Naive thymus-derived CD8-positive, alpha-beta T cell (primary cell): ENCODE results near the gene PAPSS2. TPM values are rescaled to one million over a fixed set of nuclear protein-coding genes. Genes with fewer than 3 reads are reported as not detected.
A peak's percentile ranks its signal among the peaks of the same experiment; 100 is the strongest.

Source experiments
- ATAC-seq, 2 donors: fragments of 150-1000 bp; cut with Tn5 transposase in 1 of 2; sonication (Bioruptor Pico), chemical (Tn5 transposase) in 1 of 2; 1 replicate in 1 of 2; 2 replicates in 1 of 2; pipeline ENCODE4 v1.10.0; 2021; ENCODE audit warnings: mild to moderate bottlenecking in 2 of 2, moderate library complexity in 2 of 2
- POLR2A ChIA-PET: fragments of 350-600 bp; sonication (Branson Sonifier 250); formaldehyde crosslinking; loops from one replicate; lab custom pipeline; 2021; ENCODE audit warnings: antibody characterized with exemption; lab: Charles Lee
- DNase-seq, 10 donors: peaks; one replicate each; pipeline versions ENCODE4 v3.0.0 to v3.0.0-alpha.2; 2020 to 2022
- H3K27ac Mint-ChIP-seq, 10 donors: one replicate each; pipeline ENCODE4 v1.8.0; 2020 to 2022; ENCODE audit warnings: mild to moderate bottlenecking in 10 of 10, mixed read lengths in 10 of 10, moderate library complexity in 4 of 10, inconsistent platforms in 1 of 10
- H3K27me3 Mint-ChIP-seq, 5 donors: one replicate each; pipeline ENCODE4 v1.8.0; 2021 to 2022; ENCODE audit warnings: mixed read lengths in 5 of 5
- H3K36me3 Mint-ChIP-seq, 3 donors: one replicate each; pipeline ENCODE4 v1.8.0; 2020 to 2022; ENCODE audit warnings: mixed read lengths in 3 of 3, mild to moderate bottlenecking in 2 of 3, inconsistent platforms in 1 of 3
- H3K4me1 Mint-ChIP-seq, 4 donors: one replicate each; pipeline ENCODE4 v1.8.0; 2021 to 2022; ENCODE audit warnings: mixed read lengths in 4 of 4
- H3K4me3 Mint-ChIP-seq, 10 donors: one replicate each; pipeline ENCODE4 v1.8.0; 2020 to 2022; ENCODE audit warnings: mild to moderate bottlenecking in 10 of 10, mixed read lengths in 10 of 10, moderate library complexity in 6 of 10, inconsistent platforms in 1 of 10
- H3K9me3 Mint-ChIP-seq, 9 donors: one replicate each; pipeline ENCODE4 v1.8.0; 2020 to 2022; ENCODE audit warnings: mixed read lengths in 9 of 9, mild to moderate bottlenecking in 3 of 9, inconsistent platforms in 1 of 9, moderate library complexity in 1 of 9
- polyA plus RNA-seq, 3 donors: library from polyadenylated mRNA; unstranded; fragments of 300-500 nt; fragmentation: Illumina TruSeq; gene quantifications; one replicate each; pipeline ENCODE4 v1.2.3, GENCODE V29; 2021
- total RNA-seq, 8 experiments: library from RNA in 2 of 8; stranded (reverse) in 2 of 8; gene quantifications; one replicate each; pipeline ENCODE4 v1.2.3 and lab custom pipeline; 2021 to 2026

PAPSS2 gene
- total and polyA plus RNA-seq, 5 experiments from 2014 or later: 0.05 to 0.70 (median 0.08) TPM; not detected in 2

DNA sequence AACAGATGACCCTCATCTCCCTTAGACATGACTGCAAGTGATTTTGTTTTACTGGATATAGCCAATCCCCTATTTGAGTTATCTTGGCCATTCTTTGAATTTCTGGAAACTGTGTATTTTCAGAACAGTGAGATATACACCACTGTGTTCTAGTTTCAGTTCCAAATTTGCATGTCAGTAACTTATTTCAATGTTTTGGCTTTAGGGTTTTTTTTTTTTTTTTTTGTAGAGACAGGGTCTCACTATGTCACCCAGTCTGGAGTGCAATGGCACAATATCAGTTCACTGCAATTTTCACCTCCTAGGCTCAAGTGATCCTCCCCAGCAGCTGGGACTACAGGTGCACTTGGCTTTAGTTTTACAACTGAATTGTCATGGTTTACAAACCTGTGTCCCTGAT is 91.1 kb downstream of the PAPSS2 start:
- Mint-ChIP-seq H3K9me3 (peaks cover 0 to 4% (median 0%) of the 10 kb centered on the region in 9 donors), H3K27ac (peak overlapping the region in 6 of 10 donors; percentile 20 to 84 (median 52))

DNA sequence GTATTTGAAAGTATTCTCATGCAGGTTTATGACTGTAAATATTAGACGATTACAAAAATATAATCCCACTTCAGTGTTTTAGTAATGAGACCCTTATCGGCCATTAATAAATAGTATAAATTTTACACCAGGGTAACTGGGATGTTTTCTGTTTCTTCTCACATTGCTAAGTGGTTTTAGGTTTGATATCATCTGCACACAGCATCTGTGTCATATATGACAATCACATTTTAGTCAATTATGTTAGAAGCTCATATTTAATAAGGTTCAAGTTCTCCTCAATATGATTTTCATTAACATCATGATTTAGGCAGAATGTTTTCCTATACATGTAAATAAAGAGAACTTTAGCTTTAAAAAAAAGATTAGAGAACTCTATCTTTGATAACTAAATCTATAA is 91.6 kb downstream of the PAPSS2 start:
- peaks cover 0 to 40% (median 11%) of the 10 kb centered on the region in 3 donors for H3K36me3 Mint-ChIP-seq
- no peak overlapping the region for H3K27ac Mint-ChIP-seq
- POLR2A ChIA-PET: no interaction called here
- ATAC-seq (no peak), DNase-seq (no peak)
- H3K4me3 Mint-ChIP-seq: no peak overlapping the region
- H3K27me3 Mint-ChIP-seq: no peaks in the 10 kb centered on the region
- H3K4me1 Mint-ChIP-seq: peaks cover 0 to 7% (median 2%) of the 10 kb centered on the region in 4 donors
- H3K9me3 Mint-ChIP-seq: peaks cover 0 to 4% (median 0%) of the 10 kb centered on the region in 9 donors

More for the DNA sequence above, 91.1 kb downstream of the PAPSS2 start:
- Mint-ChIP-seq H3K4me1 (peaks cover 0 to 7% (median 2%) of the 10 kb centered on the region in 4 donors), H3K27me3 (no peaks in the 10 kb centered on the region), H3K36me3 (peaks cover 0 to 35% (median 11%) of the 10 kb centered on the region in 3 donors), H3K4me3 (no peak overlapping the region)
- DNase-seq: no peak
- no peak for ATAC-seq
- POLR2A ChIA-PET: no interaction called here

DNA sequence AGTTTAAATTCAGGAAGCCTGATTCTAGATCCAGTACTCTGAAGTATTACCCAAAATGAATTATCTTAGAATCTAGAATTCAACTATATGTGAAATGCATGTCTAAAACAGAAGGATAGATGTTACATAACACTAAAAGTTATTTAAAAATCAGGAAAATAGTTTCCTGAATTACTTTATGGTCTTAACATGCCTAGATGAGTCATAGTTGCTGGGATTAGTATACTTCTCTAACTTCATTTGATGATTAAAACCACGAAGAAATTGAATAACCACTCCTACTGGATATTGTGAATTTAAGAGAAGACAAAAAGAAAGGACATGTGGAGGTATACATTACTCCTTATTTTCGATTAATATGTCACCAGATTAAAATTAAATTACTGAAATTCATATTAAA is 92.9 kb downstream of the PAPSS2 start:
- POLR2A ChIA-PET: no interaction called here
- Mint-ChIP-seq H3K27ac (peak overlapping the region in 2 of 10 donors; percentile 3 to 19), H3K27me3 (no peaks in the 10 kb centered on the region), H3K36me3 (peaks cover 0 to 49% (median 13%) of the 10 kb centered on the region in 3 donors), H3K9me3 (peaks cover 0 to 4% (median 0%) of the 10 kb centered on the region in 9 donors), H3K4me1 (peaks cover 0 to 7% (median 2%) of the 10 kb centered on the region in 4 donors), H3K4me3 (no peak overlapping the region)
- DNase-seq (no peak), ATAC-seq (no peak)

DNA sequence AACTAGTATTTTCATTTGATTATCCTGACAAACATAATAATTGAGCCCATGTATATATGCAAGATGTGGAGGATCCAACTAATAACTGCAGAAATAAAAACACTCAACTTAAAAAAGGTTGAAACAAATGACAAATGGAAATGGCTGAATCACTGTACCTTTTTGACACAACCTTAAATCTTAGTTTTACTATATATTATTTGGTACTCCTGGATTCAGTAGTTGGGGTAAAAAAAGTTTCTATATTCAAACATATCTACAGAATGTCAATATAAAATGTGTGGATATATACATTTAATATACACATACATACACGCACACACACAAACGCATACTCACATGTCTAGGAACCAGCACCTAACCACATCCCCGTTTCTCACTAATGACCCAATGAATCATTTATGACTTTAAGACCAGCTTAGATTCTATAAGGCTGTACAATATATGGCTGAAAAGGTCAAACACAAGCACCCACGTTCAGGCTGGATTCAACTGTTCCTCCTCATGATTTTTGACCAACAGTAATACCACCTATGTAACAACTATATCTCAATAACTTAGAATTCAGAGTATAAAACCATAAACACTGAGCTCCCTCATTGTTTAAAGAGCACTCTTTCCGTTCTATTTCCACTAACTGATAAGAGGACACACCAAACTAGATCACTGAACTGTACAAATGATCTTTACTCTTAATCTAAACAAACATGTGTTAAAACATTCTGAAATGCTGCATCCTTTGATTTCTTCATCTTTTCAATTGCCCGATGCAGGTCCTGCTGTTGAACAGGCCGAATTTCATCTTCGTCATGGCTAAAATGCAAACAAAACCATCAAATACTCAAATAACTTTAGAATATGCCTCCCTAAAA is 94.6 kb downstream of the PAPSS2 start:
- DNase-seq (no peak), ATAC-seq (no peak)
- H3K27me3 Mint-ChIP-seq: no peaks in the 10 kb centered on the region
- H3K4me3 Mint-ChIP-seq: no peak overlapping the region
- POLR2A ChIA-PET: no interaction called here
- peaks cover 0 to 58% (median 13%) of the 10 kb centered on the region in 3 donors for H3K36me3 Mint-ChIP-seq
- H3K4me1 Mint-ChIP-seq: peaks cover 0 to 6% (median 2%) of the 10 kb centered on the region in 4 donors
- H3K27ac Mint-ChIP-seq: peak overlapping the region in 1 of 10 donors; percentile 22
- H3K9me3 Mint-ChIP-seq: peaks cover 0 to 1% (median 0%) of the 10 kb centered on the region in 9 donors

DNA sequence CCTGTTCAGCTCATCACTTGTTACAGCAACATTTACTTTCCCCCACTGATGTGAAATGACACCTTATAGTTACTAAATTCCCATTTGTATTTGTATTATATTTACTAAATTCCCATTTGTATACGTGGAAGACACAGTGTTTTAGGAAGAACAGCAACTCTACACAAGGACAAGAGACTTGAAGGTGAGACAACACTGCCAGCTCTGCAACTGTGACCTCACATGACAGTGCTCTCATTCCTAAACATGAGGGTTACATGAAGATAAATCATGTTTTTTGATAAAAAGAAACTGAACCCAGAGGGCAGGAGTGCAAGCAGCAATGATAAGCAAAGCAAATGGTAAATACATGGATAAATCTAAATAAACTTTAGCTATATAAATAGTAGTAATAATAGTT is 98.0 kb downstream of the PAPSS2 start:
- H3K9me3 Mint-ChIP-seq: no peaks in the 10 kb centered on the region
- POLR2A ChIA-PET: no interaction called here
- H3K4me1 Mint-ChIP-seq: peaks cover 2 to 8% (median 4%) of the 10 kb centered on the region in 4 donors
- H3K27ac Mint-ChIP-seq: peak overlapping the region in 1 of 10 donors; percentile 32
- ATAC-seq: no peak
- no peak overlapping the region for H3K4me3 Mint-ChIP-seq
- peaks cover 0 to 75% (median 13%) of the 10 kb centered on the region in 3 donors for H3K36me3 Mint-ChIP-seq
- H3K27me3 Mint-ChIP-seq: no peaks in the 10 kb centered on the region
- DNase-seq: no peak

DNA sequence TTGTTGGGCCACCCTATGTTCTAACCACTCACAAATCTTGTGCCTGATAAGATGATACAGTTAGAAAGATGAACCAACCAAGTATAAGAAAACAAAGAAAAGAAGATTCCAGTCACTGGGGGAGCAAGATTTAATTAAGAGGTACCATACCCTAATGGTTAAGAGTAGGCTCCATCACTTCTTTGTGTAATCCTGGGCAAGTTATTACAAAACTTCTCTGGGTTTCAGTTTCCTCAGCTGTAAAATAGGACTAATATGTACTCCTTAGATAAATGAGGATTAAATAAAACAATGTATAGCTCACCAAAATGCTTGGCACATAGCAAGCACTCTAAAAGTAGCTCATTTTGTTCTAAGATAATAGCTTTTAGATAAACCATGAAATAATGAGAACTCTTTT is 99.9 kb downstream of the PAPSS2 start:
- ATAC-seq (no peak), DNase-seq (no peak)
- Mint-ChIP-seq H3K36me3 (peaks cover 0 to 74% (median 5%) of the 10 kb centered on the region in 3 donors), H3K27me3 (no peaks in the 10 kb centered on the region), H3K4me1 (peaks cover under 1 to 8% (median 3%) of the 10 kb centered on the region in 4 donors), H3K4me3 (no peak overlapping the region), H3K9me3 (no peaks in the 10 kb centered on the region), H3K27ac (peak overlapping the region in 3 of 10 donors; percentile 19 to 27 (median 23))
- POLR2A ChIA-PET: no interaction called here

DNA sequence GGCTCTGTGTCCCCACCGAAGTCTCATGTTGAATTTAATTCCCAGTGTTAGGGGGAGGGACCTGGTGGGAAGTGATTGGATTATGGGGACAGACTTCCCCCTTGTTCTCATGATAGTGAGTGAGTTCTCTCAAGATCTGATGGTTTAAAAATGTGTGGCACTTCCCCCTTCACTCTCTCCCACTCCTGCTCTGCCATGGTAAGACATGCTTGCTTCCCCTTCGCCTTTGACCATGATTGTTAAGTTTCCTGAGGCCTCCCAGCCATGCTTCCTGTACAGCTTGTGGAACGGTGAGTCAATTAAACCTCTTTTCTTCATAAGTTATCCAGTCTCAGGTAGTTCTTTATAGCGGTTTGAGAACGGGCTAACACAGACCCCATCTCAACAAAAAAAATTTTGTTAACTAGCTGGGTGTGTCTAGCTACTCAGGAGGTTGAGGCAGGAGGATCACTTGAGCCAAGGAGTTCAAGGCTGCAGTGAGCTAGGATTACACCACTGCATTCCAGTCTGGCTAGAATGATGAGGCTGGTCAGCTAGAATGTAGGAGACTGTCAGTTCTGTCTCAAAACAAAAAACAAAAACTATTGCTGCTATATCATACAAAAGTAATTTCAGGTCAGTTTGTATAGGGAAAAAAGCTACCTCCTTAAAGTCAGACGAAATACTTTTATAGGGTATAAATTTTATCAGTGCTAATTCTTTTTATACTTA is 100.7 kb downstream of the PAPSS2 start:
- DNase-seq (no peak), ATAC-seq (no peak)
- Mint-ChIP-seq H3K36me3 (peaks cover 0 to 74% (median 7%) of the 10 kb centered on the region in 3 donors), H3K4me1 (peaks cover 2 to 8% (median 4%) of the 10 kb centered on the region in 4 donors), H3K27ac (peak overlapping the region in 4 of 10 donors; percentile 9 to 65 (median 50)), H3K9me3 (no peaks in the 10 kb centered on the region), H3K27me3 (no peaks in the 10 kb centered on the region), H3K4me3 (no peak overlapping the region)
- POLR2A ChIA-PET: interaction anchor here (0.6 kb wide), 1 partner anchor 26 kb away, joined by 4 read pairs; no protein-coding TSS in a partner anchor

DNA sequence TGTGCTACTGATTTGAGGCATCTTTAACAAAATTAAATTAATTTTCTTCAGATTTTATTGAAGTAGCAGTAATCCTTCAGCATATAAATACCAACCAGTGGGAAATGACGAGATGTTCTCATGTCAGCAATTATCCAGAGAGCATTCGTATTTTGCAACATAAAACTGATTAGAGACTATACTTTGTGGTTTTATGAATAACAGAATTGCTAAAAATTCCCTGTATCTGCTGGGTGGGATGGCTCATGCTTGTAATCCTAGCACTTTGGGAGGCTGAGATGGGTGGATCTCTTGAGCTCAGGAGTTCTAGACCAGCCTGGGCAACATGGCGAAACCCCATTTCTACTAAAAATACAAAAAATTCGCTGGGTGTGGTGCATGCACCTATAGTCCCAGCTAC is 101.5 kb downstream of the PAPSS2 start:
- ATAC-seq: no peak
- H3K4me1 Mint-ChIP-seq: peaks cover 2 to 8% (median 4%) of the 10 kb centered on the region in 4 donors
- H3K4me3 Mint-ChIP-seq: no peak overlapping the region
- no peak for DNase-seq
- no peaks in the 10 kb centered on the region for H3K9me3 Mint-ChIP-seq
- POLR2A ChIA-PET: no interaction called here
- no peak overlapping the region for H3K27ac Mint-ChIP-seq
- no peaks in the 10 kb centered on the region for H3K27me3 Mint-ChIP-seq
- peaks cover 0 to 74% (median 11%) of the 10 kb centered on the region in 3 donors for H3K36me3 Mint-ChIP-seq

DNA sequence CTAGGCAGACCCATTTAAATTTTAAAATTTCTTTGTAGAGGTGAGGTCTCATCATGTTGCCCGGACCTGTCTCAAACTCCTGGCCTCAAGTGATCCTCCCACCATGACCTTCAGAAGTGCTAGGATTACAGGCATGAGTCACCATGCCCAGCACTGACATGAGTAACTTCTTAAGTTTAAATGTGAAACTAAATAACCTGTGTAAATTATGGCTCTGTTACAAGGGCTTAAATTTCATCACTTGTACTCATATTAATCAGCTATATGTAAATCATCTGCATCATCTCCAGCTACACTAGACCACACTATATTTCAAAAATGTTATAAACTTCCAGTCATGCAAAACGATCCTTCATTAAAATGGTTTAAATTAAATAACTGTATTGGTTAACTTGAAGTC is 102.2 kb downstream of the PAPSS2 start:
- Mint-ChIP-seq H3K4me3 (no peak overlapping the region), H3K36me3 (peaks cover 0 to 76% (median 9%) of the 10 kb centered on the region in 3 donors), H3K4me1 (peaks cover 2 to 8% (median 4%) of the 10 kb centered on the region in 4 donors), H3K9me3 (no peaks in the 10 kb centered on the region), H3K27me3 (no peaks in the 10 kb centered on the region), H3K27ac (peak overlapping the region in 3 of 10 donors; percentile 11 to 49 (median 21))
- DNase-seq (no peak), ATAC-seq (no peak)
- POLR2A ChIA-PET: no interaction called here

DNA sequence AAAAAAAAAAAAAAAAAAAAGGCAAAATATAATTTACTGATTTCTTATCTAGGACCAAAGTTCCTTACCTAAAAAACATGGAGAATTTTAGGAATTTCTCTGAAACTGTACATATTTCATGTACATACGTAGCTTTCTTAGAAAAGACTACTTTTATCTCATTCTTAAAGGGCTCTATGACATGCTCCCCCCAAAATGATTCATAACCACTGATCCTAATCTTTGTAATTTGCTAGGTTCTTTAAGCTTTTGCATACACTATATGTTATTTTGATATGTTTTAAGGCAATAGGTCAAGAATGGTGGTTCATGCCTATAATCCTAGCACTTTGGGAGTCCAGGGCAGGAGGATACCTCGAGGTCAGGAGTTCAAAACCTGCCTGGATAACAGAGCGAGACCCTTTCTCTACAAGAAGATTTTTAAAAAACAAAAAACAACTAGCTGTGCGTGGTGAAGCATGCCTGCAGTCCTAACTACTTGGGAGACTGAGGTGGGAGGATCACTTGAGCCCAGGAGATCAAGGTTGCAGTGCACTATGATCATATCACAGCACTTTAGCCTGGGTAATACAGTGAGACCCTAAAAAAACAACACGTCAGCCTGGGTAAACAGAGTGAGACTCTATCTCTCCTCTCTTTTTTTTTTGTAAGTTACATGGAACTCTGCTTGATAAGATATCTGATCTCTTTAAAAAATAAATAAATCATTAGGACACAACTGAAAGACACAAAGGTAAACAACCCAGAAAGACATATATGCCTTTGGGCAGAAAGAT is 103.6 kb downstream of the PAPSS2 start:
- H3K4me3 Mint-ChIP-seq: no peak overlapping the region
- no peaks in the 10 kb centered on the region for H3K9me3 Mint-ChIP-seq
- H3K27ac Mint-ChIP-seq: peak overlapping the region in 2 of 10 donors; percentile 15 to 39
- peaks cover 2 to 8% (median 4%) of the 10 kb centered on the region in 4 donors for H3K4me1 Mint-ChIP-seq
- DNase-seq (no peak), ATAC-seq (no peak)
- POLR2A ChIA-PET: interaction anchor here (0.6 to 0.7 kb wide), 3 partner anchors 12 to 1992 kb away, joined by 4 to 5 read pairs (median 5); no protein-coding TSS in a partner anchor
- peaks cover 0 to 80% (median 12%) of the 10 kb centered on the region in 3 donors for H3K36me3 Mint-ChIP-seq
- no peaks in the 10 kb centered on the region for H3K27me3 Mint-ChIP-seq

DNA sequence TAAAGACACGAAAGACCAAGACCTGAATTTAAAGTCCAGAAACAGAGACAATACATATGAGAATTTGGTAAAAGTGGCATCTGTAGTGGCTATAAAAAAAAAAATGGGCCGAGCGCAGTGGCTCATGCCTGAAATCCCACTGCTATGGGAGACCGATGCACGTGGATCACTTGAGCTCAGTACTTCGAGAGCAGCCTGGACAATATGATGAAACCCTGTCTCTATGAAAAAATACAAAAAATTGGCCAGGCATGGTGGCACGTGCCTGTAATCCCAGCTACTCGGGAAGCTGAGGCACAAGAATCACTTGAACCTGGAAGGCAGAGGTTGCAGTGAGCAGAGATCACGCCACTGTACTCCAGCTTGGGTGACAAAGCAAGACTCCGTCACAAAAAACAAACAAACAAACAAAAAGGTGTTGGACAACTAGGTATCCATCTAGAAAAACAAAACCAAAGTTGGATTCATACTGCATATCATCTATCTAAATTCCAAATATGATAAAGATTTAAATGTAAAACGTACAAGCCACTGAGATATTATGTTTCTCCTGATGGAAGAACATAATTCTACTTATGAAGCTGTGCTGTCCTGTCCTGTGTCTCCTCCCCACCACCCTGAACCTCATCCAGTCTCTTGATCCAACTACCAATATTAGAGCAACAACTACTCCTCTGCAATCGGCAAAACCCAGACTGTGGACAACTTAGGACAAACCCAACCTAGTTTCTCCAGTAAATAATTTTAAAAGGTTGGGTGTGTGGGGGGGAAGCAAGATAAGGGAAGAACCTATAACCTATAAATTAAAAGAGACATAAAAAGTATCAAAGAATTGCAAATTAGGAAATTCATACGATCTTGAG is 104.6 kb downstream of the PAPSS2 start:
- Mint-ChIP-seq H3K4me1 (peaks cover 2 to 8% (median 4%) of the 10 kb centered on the region in 4 donors), H3K27ac (peak overlapping the region in 2 of 10 donors; percentile 22 to 39), H3K27me3 (no peaks in the 10 kb centered on the region), H3K4me3 (no peak overlapping the region), H3K36me3 (peaks cover 0 to 80% (median 16%) of the 10 kb centered on the region in 3 donors), H3K9me3 (no peaks in the 10 kb centered on the region)
- DNase-seq (no peak), ATAC-seq (no peak)
- POLR2A ChIA-PET: no interaction called here
